GM12878 (cell line): ENCODE data around the gene SERINC5. TPM values are rescaled to one million over a fixed set of nuclear protein-coding genes. Genes with fewer than 3 reads are reported as not detected.

ENCODE experiments used
- ATAC-seq: fragments of 200-7000 bp; cut with Tn5 transposase; 3 replicates; pipeline ENCODE4 v1.9.1; 2020; ENCODE audit warnings: mild to moderate bottlenecking, moderate library complexity
- BruUV-seq: library from RNA; stranded (reverse); fragments of 400-500 nt; replicated peaks from 2 replicates; lab custom pipeline; 2021; lab: Mats Ljungman, UMichigan
- CTCF ChIA-PET: fragments of 300-600 bp; sonication (Branson Sonifier 250); formaldehyde crosslinking; extraction: SDS; loops from one replicate; lab custom pipeline; 2021; ENCODE audit warnings: inconsistent platforms; lab: Yijun Ruan, JAX
- POLR2A ChIA-PET: fragments of 350-600 bp; formaldehyde crosslinking; extraction: SDS; loops from one replicate; lab custom pipeline; 2021; ENCODE audit warnings: inconsistent platforms; lab: Charles Lee
- RAD21 ChIA-PET: fragments of 300-600 bp; sonication (Branson Sonifier 250); formaldehyde crosslinking; loops from one replicate; lab custom pipeline; 2023; ENCODE audit warnings: antibody characterized with exemption; ENCODE audit not compliant: unreplicated experiment; lab: Charles Lee
- SMC1A ChIA-PET: fragments of 300-600 bp; sonication (Branson Sonifier 250); formaldehyde crosslinking; loops from one replicate; lab custom pipeline; 2023; ENCODE audit not compliant: unreplicated experiment, uncharacterized antibody; lab: Charles Lee
- DNase-seq: peaks from one replicate; pipeline ENCODE4 v3.0.0-alpha.2; 2011; ENCODE audit warnings: low read depth, low spot score
- FAIRE-seq: peaks from 3 replicates; lab custom pipeline; 2011; peaks lifted over from hg19 to GRCh38; lab: Jason Lieb, UNC
- H2AFZ ChIP-seq: 2 replicates; pipeline ENCODE4 v1.6.0; 2011; ENCODE audit warnings: low read depth, low read length, control low read depth; ENCODE audit not compliant: control insufficient read depth
- H3K27ac ChIP-seq: 2 replicates; pipeline ENCODE4 v1.5.1; 2011; ENCODE audit warnings: control low read depth; ENCODE audit not compliant: control insufficient read depth, insufficient read depth
- H3K27me3 ChIP-seq, 2 experiments: replicated peaks in 1 of 2; 2 replicates each; pipeline versions ENCODE4 v1.6.0 to v1.6.1; 2011; ENCODE audit warnings: low read length in 1 of 2; ENCODE audit not compliant: control insufficient read depth in 2 of 2, insufficient read depth in 2 of 2
- H3K36me3 ChIP-seq, 2 experiments: 2 replicates each; pipeline ENCODE4 v1.5.1; 2011; ENCODE audit warnings: low read length in 1 of 2; ENCODE audit not compliant: control insufficient read depth in 2 of 2, insufficient read depth in 2 of 2
- H3K4me1 ChIP-seq: 2 replicates; pipeline ENCODE4 v1.6.1; 2011; ENCODE audit warnings: mild to moderate bottlenecking, low read length, moderate library complexity, mixed read lengths; ENCODE audit not compliant: control insufficient read depth, insufficient read depth
- H3K4me2 ChIP-seq: 2 replicates; pipeline ENCODE4 v1.6.0; 2011; ENCODE audit warnings: control low read depth; ENCODE audit not compliant: control insufficient read depth, insufficient read depth
- H3K4me3 ChIP-seq: fragments of 200-600 bp; sonication (generic); 2 replicates; pipeline ENCODE4 v1.5.1; 2016
- H3K79me2 ChIP-seq: 2 replicates; pipeline ENCODE4 v1.6.0; 2011; ENCODE audit warnings: low read length; ENCODE audit not compliant: control insufficient read depth, insufficient read depth
- H3K9ac ChIP-seq: 2 replicates; pipeline ENCODE4 v1.8.0; 2011; ENCODE audit warnings: low read length, control low read depth, mixed read lengths; ENCODE audit not compliant: control insufficient read depth, insufficient read depth
- H3K9me3 ChIP-seq: replicated peaks from 3 replicates; pipeline ENCODE4 v1.5.1; 2011; ENCODE audit warnings: mild to moderate bottlenecking, low read length; ENCODE audit not compliant: control insufficient read depth, insufficient read depth
- H4K20me1 ChIP-seq: 2 replicates; pipeline ENCODE4 v1.6.0; 2011; ENCODE audit not compliant: control insufficient read depth, insufficient read depth
- EZH2 ChIP-seq: IDR thresholded peaks from 2 replicates; pipeline ENCODE4 v1.6.1; 2012; ENCODE audit warnings: low read depth, mild to moderate bottlenecking, control low read depth, inconsistent platforms, low read length, borderline replicate concordance; ENCODE audit not compliant: control insufficient read depth
- GATAD2B ChIP-seq: fragments of 450-650 bp; conservative IDR thresholded peaks from 2 replicates; pipeline ENCODE4 v1.6.1; 2017; ENCODE audit warnings: low read depth, mild to moderate bottlenecking, moderate library complexity
- NFIC ChIP-seq: IDR thresholded peaks from 2 replicates; pipeline ENCODE4 v1.6.1; 2012; ENCODE audit warnings: low read depth, mild to moderate bottlenecking, inconsistent platforms, low read length, moderate library complexity
- RCOR1 ChIP-seq: conservative IDR thresholded peaks from 2 replicates; pipeline ENCODE4 v1.6.1; 2012; ENCODE audit warnings: low read depth, low read length, improper control_type of control experiment
- WGBS: methylation state at CpG from one replicate; pipeline ENCODE4 v1.1.6; 2016; ENCODE audit warnings: low lambda C conversion rate; ENCODE audit not compliant: insufficient replicate concordance, insufficient coverage; ENCODE audit errors: missing lambda C conversion rate; 5-methylcytosine and 5-hydroxymethylcytosine counted together
- in situ Hi-C: fragments of 300-500 bp; cut with MboI; formaldehyde crosslinking; loops from 9 replicates; pipeline ENCODE4 v1.14.3; 2018; ENCODE audit warnings: mixed read lengths
- intact Hi-C: fragments of 100-400 bp; cut with micrococcal nuclease; formaldehyde crosslinking; loops from one replicate; pipeline ENCODE4 v1.14.2; 2022; ENCODE audit not compliant: unreplicated experiment
- polyA plus RNA-seq, 11 experiments: library from polyadenylated mRNA; depleted of rRNA in 4 of 11; unstranded in 6 of 11; stranded (reverse) in 5 of 11; fragments of >200 nt; fragmentation: Nextera tagmentation in 4 of 11; fragmentation: Illumina TruSeq in 1 of 11; extraction: Ambion mirVana in 4 of 11; extraction: Trizol in 1 of 11; gene quantifications; 1 replicate in 1 of 11; 2 replicates in 10 of 11; pipeline versions ENCODE4 v1.2.1 to v1.2.3, GENCODE V29; 2011 to 2016; ENCODE audit warnings: inconsistent platforms in 2 of 11, missing spikeins in 2 of 11, low read depth in 1 of 11
- total RNA-seq, 4 experiments: library from RNA; depleted of rRNA in 3 of 4; stranded (reverse); fragments of >200 nt in 3 of 4; fragmentation: Illumina TruSeq in 1 of 4; extraction: Trizol in 1 of 4; gene quantifications; 2 replicates each; pipeline versions ENCODE4 v1.2.1 to v1.2.3, GENCODE V29; 2013 to 2021
- TF ChIP-seq, protein P1 (sequence below): fragments of 450-650 bp; IDR thresholded peaks from 2 replicates; pipeline ENCODE4 v1.6.1; 2017; ENCODE audit warnings: mild to moderate bottlenecking, moderate library complexity
- TF ChIP-seq, protein P2 (sequence below): fragments of 450-650 bp; IDR thresholded peaks from 2 replicates; pipeline ENCODE4 v1.6.1; 2017; ENCODE audit warnings: borderline replicate concordance

SERINC5 gene
- total and polyA plus RNA-seq, 10 of the 15 experiments (the other 5 are each of a cell fraction or from before 2014, with no cell fraction given) = 0.66 to 7.0 (median 2.8) TPM

DNA sequence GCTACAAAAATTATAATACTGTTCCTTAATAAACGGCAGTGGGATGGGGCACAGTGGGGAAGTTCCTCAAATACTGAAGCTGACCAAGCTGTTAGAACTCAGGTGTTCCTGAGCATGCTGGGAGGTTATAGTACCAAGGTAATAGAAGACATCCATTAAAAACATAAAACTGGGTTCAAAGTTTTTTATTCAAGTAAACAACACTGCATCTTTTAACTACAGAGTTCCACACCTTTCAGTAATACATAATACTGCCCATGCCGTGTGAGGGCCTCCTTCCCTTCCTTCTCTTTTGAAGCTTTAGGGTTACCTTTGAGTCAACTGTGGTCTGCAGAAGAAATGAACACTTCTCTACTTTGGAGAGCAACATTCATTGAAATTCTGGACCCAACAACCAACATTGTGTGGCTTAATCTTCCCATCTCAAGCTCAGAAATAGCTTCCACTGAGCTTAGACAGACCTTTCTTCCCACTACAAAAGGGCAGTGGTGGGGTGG is 43.6 kb downstream of the SERINC5 start:
- intact Hi-C loops = no loop called here
- RAD21 ChIA-PET = interaction anchor here (1.0 kb wide), 1 partner anchor 45 kb away, joined by 6 read pairs; no protein-coding TSS in a partner anchor
- H3K9ac ChIP-seq = no peak overlapping the region

More for the DNA sequence above, 43.6 kb downstream of the SERINC5 start:
- no peak for DNase-seq
- no peak for ATAC-seq
- no peaks in the 10 kb centered on the region for H3K79me2 ChIP-seq
- H3K4me3 ChIP-seq = no peak overlapping the region
- no peaks in the 10 kb centered on the region for H3K4me1 ChIP-seq
- H2AFZ ChIP-seq = no peak overlapping the region
- BruUV-seq = no TSS peak
- ChIA-PET CTCF (interaction anchor here (0.6 to 1.3 kb wide), 3 partner anchors 8 to 95 kb away, joined by 3 read pairs; no protein-coding TSS in a partner anchor), POLR2A (interaction anchor here (0.8 to 1.4 kb wide), 2 partner anchors 13 to 45 kb away, joined by 3 to 4 read pairs; no protein-coding TSS in a partner anchor), SMC1A (interaction anchor here (1.2 to 1.8 kb wide), 3 partner anchors 9 to 22 kb away, joined by 3 to 7 read pairs (median 3); no protein-coding TSS in a partner anchor)
- in situ Hi-C loops = no loop called here
- TF ChIP-seq, protein P1, sequence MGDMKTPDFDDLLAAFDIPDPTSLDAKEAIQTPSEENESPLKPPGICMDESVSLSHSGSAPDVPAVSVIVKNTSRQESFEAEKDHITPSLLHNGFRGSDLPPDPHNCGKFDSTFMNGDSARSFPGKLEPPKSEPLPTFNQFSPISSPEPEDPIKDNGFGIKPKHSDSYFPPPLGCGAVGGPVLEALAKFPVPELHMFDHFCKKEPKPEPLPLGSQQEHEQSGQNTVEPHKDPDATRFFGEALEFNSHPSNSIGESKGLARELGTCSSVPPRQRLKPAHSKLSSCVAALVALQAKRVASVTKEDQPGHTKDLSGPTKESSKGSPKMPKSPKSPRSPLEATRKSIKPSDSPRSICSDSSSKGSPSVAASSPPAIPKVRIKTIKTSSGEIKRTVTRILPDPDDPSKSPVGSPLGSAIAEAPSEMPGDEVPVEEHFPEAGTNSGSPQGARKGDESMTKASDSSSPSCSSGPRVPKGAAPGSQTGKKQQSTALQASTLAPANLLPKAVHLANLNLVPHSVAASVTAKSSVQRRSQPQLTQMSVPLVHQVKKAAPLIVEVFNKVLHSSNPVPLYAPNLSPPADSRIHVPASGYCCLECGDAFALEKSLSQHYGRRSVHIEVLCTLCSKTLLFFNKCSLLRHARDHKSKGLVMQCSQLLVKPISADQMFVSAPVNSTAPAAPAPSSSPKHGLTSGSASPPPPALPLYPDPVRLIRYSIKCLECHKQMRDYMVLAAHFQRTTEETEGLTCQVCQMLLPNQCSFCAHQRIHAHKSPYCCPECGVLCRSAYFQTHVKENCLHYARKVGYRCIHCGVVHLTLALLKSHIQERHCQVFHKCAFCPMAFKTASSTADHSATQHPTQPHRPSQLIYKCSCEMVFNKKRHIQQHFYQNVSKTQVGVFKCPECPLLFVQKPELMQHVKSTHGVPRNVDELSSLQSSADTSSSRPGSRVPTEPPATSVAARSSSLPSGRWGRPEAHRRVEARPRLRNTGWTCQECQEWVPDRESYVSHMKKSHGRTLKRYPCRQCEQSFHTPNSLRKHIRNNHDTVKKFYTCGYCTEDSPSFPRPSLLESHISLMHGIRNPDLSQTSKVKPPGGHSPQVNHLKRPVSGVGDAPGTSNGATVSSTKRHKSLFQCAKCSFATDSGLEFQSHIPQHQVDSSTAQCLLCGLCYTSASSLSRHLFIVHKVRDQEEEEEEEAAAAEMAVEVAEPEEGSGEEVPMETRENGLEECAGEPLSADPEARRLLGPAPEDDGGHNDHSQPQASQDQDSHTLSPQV = no peak
- TF ChIP-seq NFIC = no peak
- TF ChIP-seq GATAD2B = no peak
- no peak for TF ChIP-seq RCOR1
- TF ChIP-seq, protein P2, sequence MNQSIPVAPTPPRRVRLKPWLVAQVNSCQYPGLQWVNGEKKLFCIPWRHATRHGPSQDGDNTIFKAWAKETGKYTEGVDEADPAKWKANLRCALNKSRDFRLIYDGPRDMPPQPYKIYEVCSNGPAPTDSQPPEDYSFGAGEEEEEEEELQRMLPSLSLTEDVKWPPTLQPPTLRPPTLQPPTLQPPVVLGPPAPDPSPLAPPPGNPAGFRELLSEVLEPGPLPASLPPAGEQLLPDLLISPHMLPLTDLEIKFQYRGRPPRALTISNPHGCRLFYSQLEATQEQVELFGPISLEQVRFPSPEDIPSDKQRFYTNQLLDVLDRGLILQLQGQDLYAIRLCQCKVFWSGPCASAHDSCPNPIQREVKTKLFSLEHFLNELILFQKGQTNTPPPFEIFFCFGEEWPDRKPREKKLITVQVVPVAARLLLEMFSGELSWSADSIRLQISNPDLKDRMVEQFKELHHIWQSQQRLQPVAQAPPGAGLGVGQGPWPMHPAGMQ = no peak
- no peak for TF ChIP-seq EZH2
- FAIRE-seq = no peak
- 0% methylated on average over 2 of the region's 2 CpGs for WGBS
- H3K36me3 ChIP-seq = no peaks in the 10 kb centered on the region
- no peaks in the 10 kb centered on the region for H3K27me3 ChIP-seq
- no peak overlapping the region for H3K27ac ChIP-seq
- no peaks in the 10 kb centered on the region for H3K9me3 ChIP-seq
- H3K4me2 ChIP-seq = no peak overlapping the region
- no peaks in the 10 kb centered on the region for H4K20me1 ChIP-seq
